OCI-LY3 (cell line): ENCODE results near the gene LY9.

ENCODE experiments used
- EZH2phosphoT487 ChIP-seq: fragments of 200-600 bp; shearing (Covaris generic); IDR thresholded peaks from 2 replicates; pipeline ENCODE4 v1.6.1; 2018; ENCODE audit warnings: antibody characterized with exemption, mixed run types, low read depth
- TF ChIP-seq, protein P1 (sequence below): fragments of 200-600, 300-600 bp; sonication (generic); IDR thresholded peaks from 2 replicates; pipeline ENCODE4 v1.5.1; 2014; ENCODE audit warnings: antibody characterized with exemption, low read length, low read depth

GRCh38 chr1:160761886-160762285, 34.1 kb upstream of the LY9 start:
- TF ChIP-seq, protein P1, sequence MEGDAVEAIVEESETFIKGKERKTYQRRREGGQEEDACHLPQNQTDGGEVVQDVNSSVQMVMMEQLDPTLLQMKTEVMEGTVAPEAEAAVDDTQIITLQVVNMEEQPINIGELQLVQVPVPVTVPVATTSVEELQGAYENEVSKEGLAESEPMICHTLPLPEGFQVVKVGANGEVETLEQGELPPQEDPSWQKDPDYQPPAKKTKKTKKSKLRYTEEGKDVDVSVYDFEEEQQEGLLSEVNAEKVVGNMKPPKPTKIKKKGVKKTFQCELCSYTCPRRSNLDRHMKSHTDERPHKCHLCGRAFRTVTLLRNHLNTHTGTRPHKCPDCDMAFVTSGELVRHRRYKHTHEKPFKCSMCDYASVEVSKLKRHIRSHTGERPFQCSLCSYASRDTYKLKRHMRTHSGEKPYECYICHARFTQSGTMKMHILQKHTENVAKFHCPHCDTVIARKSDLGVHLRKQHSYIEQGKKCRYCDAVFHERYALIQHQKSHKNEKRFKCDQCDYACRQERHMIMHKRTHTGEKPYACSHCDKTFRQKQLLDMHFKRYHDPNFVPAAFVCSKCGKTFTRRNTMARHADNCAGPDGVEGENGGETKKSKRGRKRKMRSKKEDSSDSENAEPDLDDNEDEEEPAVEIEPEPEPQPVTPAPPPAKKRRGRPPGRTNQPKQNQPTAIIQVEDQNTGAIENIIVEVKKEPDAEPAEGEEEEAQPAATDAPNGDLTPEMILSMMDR = no peak
- TF ChIP-seq EZH2phosphoT487 = no peak
